ENCODE measurements around the gene BECN2. TPM values are rescaled to one million over a fixed set of nuclear protein-coding genes. Genes with fewer than 3 reads are reported as not detected.

The BECN2 gene
- total RNA-seq, 4 donors from 2014 or later, result not detected

- TF ChIP-seq EP300 (IDR thresholded peaks at IDR 0.05), result no peak
- TF ChIP-seq POLR2A (IDR thresholded peaks at IDR 0.05), result no peak
- no peak for TF ChIP-seq CTCF (IDR thresholded peaks at IDR 0.05)
- no peaks in the 10 kb centered on the region for H3K36me3 ChIP-seq
- H3K4me3 ChIP-seq, result no peak overlapping the region
- DNase-seq (ENCODE audit: low spot score in 2 of 2), result no peak
- no peaks in the 10 kb centered on the region for H3K4me1 ChIP-seq
- H3K27me3 ChIP-seq, result no peaks in the 10 kb centered on the region
- H3K9me3 ChIP-seq, result no peaks in the 10 kb centered on the region
- no peak overlapping the region for H3K27ac ChIP-seq
- WGBS, 2 donors, result 91% methylated on average over 5 of the region's 5 CpGs
Observed at GRCh38 chr1:241992734-241993133, 35.2 kb downstream of the BECN2 start.

GRCh38 chr1:241994171-241994570 lies 36.6 kb downstream of the BECN2 start:
- Histone ChIP-seq H3K36me3 (no peaks in the 10 kb centered on the region), H3K4me3 (no peak overlapping the region), H3K27me3 (no peaks in the 10 kb centered on the region), H3K4me1 (peaks cover 0 to 11% (median 6%) of the 10 kb centered on the region in 4 donors), H3K27ac (no peak overlapping the region), H3K9me3 (no peaks in the 10 kb centered on the region)
- 83 to 86% methylated on average over 9 of the region's 9 CpGs for WGBS, 2 donors
- DNase-seq (ENCODE audit: low spot score in 2 of 2), result no peak
- TF ChIP-seq CTCF (IDR thresholded peaks at IDR 0.05) (no peak), POLR2A (IDR thresholded peaks at IDR 0.05) (no peak), EP300 (IDR thresholded peaks at IDR 0.05) (no peak)

DNA sequence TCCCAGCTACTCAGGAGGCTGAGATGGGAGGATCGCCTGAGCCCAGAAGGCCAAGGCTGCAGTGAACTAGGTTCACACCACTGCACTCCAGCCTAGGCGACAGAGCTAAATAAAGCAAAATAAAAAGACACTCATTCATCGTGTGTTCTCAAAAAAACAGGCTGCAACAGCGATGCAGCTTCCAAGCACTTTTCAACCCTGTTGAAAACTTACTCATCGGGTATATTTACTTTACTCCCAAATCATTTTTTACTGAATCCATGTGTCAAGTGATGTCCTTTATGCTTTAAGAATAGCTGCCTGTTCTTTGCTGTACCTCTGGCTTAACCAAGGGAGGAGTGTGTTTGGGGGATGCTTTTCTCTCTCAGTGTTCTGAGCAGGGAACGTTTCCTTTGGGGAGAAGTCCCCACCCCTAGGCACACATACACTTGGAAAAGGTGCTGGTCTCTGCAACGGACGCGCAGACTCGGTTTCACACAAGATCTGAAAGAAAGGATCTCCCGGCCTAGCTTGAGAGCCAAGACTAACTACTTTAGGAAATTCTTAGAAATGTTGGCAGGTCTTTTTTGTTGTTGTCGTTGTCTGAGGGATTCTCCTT lies 39.9 kb downstream of the BECN2 start:
- no peak for DNase-seq (ENCODE audit: low spot score in 2 of 2)
- H3K4me3 ChIP-seq, result no peak overlapping the region
- H3K27me3 ChIP-seq, result no peaks in the 10 kb centered on the region
- no peaks in the 10 kb centered on the region for H3K36me3 ChIP-seq
- TF ChIP-seq POLR2A (IDR thresholded peaks at IDR 0.05), result no peak
- TF ChIP-seq CTCF (IDR thresholded peaks at IDR 0.05), result no peak
- TF ChIP-seq EP300 (IDR thresholded peaks at IDR 0.05), result no peak
- 77 to 82% methylated on average over 12 of the region's 12 CpGs for WGBS, 2 donors
- H3K9me3 ChIP-seq, result no peaks in the 10 kb centered on the region
- H3K4me1 ChIP-seq, result peaks cover 0 to 22% (median 7%) of the 10 kb centered on the region in 4 donors
- H3K27ac ChIP-seq, result no peak overlapping the region

GRCh38 chr1:241998412-241998921 lies 40.9 kb downstream of the BECN2 start:
- H3K4me3 ChIP-seq, result peak overlapping the region in 3 of 4 donors; percentile 19 to 39 (median 27)
- peak overlapping the region in 3 of 4 donors; percentile 18 to 43 (median 28) for H3K27ac ChIP-seq
- TF ChIP-seq EP300 (IDR thresholded peaks at IDR 0.05) (no peak), CTCF (IDR thresholded peaks at IDR 0.05) (peak; percentile 49 to 70 (median 62)), POLR2A (IDR thresholded peaks at IDR 0.05) (no peak)
- no peaks in the 10 kb centered on the region for H3K36me3 ChIP-seq
- no peaks in the 10 kb centered on the region for H3K9me3 ChIP-seq
- DNase-seq (ENCODE audit: low spot score in 2 of 2), result peak; percentile 57 to 80
- WGBS, 2 donors, result 9 to 13% methylated on average over 20 of the region's 20 CpGs
- peaks cover 0 to 22% (median 7%) of the 10 kb centered on the region in 4 donors for H3K4me1 ChIP-seq
- no peaks in the 10 kb centered on the region for H3K27me3 ChIP-seq

GRCh38 chr1:241999026-241999425 lies 41.5 kb downstream of the BECN2 start, which contains the start of gene MAP1LC3C:
Gene MAP1LC3C (minus strand): TSS chr1:241999098. CDS start chr1:241999008, 90 bp downstream.
- peak within 1 kb of the TSS in 3 of 4 donors; percentile 18 to 43 (median 28) for H3K27ac ChIP-seq
- H3K36me3 ChIP-seq, result no peaks in the 10 kb centered on the region
- H3K9me3 ChIP-seq, result no peaks in the 10 kb centered on the region
- WGBS, 2 donors, result 32 to 42% methylated on average over 4 of the region's 4 CpGs
- H3K4me3 ChIP-seq, result peak within 1 kb of the TSS in 3 of 4 donors; percentile 19 to 39 (median 27)
- TF ChIP-seq CTCF (IDR thresholded peaks at IDR 0.05) (no peak), EP300 (IDR thresholded peaks at IDR 0.05) (no peak)
- peaks cover 0 to 22% (median 7%) of the 10 kb centered on the region in 4 donors for H3K4me1 ChIP-seq
- no peak for DNase-seq (ENCODE audit: low spot score in 2 of 2)
- H3K27me3 ChIP-seq, result no peaks in the 10 kb centered on the region
